Activated naive CD4-positive, alpha-beta T cell (primary cell): ENCODE data around the gene RLIM.
A peak's percentile ranks its signal among the peaks of the same experiment; 100 is the strongest.
"Not testable (repeated sequence)": the region's sequence is repeated elsewhere in the genome, so short reads cannot be mapped to it uniquely, and the experiment has no call there.

ENCODE experiments used
- DNase-seq, 4 experiments: peaks; one replicate each; lab custom pipeline; 2025; lab: John Stamatoyannopoulos, UW

RLIM gene

DNA sequence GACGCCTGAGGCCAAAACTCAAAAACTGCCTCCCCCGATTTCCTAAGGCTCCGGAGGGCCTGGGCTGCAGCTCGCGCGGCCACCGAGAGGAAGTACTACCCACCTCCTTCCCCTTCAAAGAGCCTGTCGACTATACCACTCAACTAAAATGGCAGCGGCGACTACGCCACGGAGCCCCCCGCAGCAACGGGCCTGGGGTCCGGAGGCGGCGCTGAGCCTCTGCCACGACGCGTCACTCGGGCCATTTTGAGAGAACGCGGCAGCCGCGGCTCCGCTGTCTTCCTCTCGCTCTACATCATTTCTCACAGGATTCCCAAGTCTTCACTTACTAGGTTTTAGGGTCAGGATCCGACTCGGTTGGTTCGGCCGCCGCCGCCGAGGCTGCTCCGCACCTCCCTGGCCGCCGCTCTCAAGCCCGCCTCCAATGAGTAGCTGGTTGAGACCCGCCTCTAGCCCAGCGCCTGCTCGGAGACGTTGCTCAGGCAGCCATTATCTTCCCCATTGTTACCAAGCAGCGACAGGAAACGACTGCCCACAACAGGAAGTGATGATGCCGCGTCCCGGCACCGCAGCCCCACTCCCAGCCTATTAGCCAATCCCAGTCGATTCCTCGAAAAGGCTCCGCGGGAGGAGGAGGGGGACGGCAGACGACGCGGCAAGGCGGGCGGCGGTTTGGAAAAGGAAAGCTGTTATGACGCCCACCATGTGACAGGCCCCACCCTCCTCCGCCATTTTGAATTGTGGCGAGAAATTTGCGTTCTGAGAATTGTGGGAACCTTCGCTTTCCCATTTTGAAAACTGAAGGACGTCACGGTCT is at the start of gene RLIM:
TSS of gene RLIM (minus strand) at position 532 of the 817 bp plus-strand sequence. CDS start 18,647 bp downstream, outside the sequence.
- peak; percentile 62 to 81 (median 74) for DNase-seq

DNA sequence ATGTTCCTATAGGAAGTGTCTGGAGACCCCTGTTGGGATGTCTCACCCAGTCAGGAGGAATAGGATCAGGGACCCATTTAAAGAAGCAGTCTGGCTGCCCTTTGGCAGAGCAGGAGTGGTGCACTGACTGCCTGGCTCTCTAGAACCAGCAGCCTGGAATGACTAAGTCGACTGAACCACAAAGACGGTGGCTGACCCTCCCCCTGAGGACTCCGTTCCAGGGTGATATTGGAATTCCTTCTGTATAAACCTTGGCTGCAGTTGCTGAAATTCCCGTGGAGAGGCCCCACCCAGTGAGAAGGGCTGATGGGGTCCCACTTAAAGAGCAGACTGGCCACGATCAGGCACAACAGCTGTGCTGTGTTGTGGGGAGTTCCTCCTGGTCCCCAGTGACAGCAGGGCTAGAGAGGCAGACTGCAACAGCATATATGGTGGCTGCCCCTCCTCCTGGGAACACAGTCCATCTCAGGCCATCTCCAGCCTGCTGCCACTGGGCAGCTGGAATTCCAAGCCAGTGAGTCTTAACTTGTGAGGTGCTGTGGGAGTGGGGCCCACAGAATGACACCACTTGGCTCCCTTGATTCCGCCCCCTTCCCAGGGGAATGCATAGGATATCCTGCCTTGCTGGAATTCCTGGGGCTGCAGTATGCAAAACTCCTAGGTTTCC is 41.8 kb upstream of the RLIM start:
- no peak for DNase-seq

GRCh38 chrX:74654953-74655352 is 40.5 kb upstream of the RLIM start:
- not testable (repeated sequence) for DNase-seq

GRCh38 chrX:74636749-74637314 is 22.4 kb upstream of the RLIM start:
- DNase-seq, result no peak

- no peak for DNase-seq
Observed at GRCh38 chrX:74613370-74614092, 893 bp downstream of the RLIM start.

DNA sequence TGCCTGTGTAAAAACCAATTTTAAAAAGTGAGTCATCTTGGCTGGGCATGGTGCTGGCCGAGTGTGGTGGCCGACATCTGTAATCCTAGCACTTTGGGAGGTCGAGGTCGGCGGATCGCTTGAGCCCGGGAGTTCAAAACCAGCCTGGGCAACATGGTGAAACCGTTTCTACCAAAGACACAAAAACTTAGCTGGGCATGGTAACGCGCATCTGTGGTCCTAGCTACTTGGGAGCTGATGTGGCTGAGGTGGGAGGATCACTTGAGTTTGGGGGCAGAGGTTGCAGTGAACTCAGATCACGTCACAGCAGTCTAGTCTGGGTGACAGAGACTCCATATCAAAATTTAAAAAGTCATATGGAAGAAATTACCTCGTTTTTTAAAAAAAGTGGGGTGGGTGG is 7.6 kb downstream of the RLIM start:
- no peak for DNase-seq

- no peak for DNase-seq
Observed at GRCh38 chrX:74606342-74606741, 8.1 kb downstream of the RLIM start.

DNA sequence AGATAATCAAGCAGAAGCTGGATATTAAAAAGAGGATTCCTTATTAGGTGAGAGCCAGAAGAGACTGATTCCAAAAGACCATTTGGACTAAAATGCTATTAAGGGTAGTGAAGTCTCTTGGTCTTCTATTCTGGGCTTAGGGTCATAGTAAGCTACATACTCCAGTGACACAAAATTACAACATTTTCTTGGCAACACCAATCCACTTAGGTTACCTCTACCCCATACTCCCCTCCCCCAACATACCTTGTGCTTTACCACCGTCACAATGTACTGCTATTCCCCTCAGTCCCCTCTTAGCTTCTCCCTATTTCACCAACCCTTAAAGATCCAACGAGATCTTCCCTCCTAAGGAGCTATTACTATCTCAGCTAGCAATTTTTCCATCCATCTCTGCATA is 11.4 kb downstream of the RLIM start:
- DNase-seq, result no peak

- no peak for DNase-seq
Observed at GRCh38 chrX:74602142-74602541, 12.3 kb downstream of the RLIM start.

GRCh38 chrX:74593593-74593992 is 20.8 kb downstream of the RLIM start:
- no peak for DNase-seq

DNA sequence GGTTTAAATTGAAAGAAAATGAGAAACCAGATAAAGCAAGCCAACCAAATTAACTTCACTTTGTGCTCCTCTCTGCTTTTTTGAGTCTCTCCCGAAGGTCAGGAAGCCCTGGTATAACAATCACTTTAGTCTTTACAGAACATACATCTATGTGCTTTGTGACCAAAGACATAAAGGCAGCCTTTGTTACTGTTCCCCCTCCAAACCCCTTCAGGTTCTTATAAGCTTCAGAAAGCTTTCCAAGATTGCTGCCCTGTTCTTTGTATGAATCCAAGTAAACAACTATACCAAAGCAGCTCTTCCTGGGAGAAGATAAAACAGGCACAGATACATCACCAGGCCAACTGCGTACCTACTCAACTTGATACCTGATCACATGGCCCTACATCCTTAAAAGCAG is 28.7 kb downstream of the RLIM start:
- no peak for DNase-seq

DNA sequence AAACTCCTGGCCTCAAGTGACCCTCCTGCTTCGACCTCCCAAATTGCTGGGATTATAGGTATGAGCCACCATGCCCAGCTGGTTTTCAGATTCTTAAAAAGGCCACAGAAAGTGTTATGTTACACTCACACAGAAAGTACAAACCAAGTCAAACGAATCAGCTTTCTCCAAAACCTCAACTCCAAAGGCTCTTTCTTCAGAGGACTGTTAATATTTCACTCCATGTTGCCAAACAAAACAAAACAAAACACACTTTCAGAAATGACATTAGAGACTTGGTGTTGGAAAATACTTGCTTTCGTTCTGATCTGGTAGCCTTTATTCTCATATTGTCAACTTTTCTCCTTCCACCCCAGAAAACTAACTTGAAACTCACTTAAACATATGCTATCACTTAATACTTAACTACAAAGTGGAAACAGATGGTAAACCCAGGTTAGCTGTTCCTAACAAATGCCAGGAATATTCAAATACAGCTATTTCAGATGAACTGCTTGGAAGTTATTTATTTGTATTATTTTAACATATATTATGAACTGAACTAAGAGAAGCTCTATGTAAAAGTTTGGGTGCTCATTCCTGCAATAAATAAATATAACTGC is 34.7 kb downstream of the RLIM start:
- no peak for DNase-seq

GRCh38 chrX:74578137-74578536 is 36.3 kb downstream of the RLIM start:
- DNase-seq, result no peak

- no peak for DNase-seq
Observed at GRCh38 chrX:74557378-74557777, 57.0 kb downstream of the RLIM start.

DNA sequence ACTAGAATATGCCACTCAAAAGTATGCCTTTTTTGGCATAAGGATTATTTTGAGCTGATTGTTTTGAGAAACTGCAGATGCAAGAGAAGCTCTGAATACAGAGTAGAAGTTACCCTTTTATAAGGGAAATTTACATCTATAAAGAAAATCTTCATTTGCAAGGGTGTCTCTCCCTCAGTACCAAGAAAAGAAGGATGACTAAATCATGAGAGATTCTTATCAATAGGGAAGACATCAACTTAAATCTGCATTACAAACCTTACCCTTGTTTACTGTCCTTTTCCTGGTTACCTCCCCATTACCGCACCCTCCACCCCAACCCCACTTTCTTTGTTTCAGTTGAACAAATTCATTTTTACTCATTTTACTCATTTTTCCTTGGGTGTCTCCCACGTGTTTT is 62.5 kb downstream of the RLIM start:
- DNase-seq, result no peak

DNA sequence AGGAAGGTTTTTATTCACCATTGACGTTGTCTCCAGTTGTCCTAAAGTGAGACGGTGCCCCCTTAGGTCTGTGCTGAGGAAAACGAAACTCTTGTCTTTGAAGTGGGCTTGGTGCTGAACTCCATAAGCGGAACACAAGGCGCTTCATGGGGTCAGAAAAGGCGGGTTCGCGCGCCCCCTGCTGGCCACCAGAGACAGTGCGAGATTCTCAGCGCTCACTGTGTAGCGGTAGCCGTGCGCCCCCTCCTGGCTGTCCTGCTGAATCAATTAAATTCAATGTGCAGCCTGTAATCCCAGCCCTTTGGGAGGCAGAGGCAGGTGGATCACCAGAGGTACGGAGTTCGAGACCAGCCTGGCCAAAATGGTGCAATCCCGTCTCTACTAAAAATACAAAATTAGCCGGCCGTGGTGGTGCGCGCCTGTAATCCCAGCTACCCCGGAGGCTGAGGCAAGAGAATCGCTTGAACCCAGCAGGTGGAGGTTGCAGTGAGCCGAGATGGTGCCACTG is 64.1 kb downstream of the RLIM start:
- peak; percentile 60 to 86 (median 76) for DNase-seq

GRCh38 chrX:74546984-74547383 is 67.4 kb downstream of the RLIM start:
- no peak for DNase-seq

GRCh38 chrX:74545880-74546523 is 68.4 kb downstream of the RLIM start:
- no peak for DNase-seq

- DNase-seq, result no peak
Observed at GRCh38 chrX:74540635-74541249, 73.7 kb downstream of the RLIM start.

GRCh38 chrX:74536832-74537371 is 77.5 kb downstream of the RLIM start:
- peak in 1 of 4 experiments; percentile 30 for DNase-seq
